ENCODE measurements around the gene UBTD1. TPM values are rescaled to one million over a fixed set of nuclear protein-coding genes. Genes with fewer than 3 reads are reported as not detected.

The UBTD1 gene
- polyA plus RNA-seq, 2 donors = 5.8 to 6.7 TPM

GRCh38 chr10:97509120-97509680 lies 10.5 kb downstream of the UBTD1 start:
- 91 to 94% methylated on average over 8 of the region's 8 CpGs for WGBS, 2 donors
- H3K27me3 ChIP-seq (ENCODE audit: control insufficient read depth in 1 of 2, insufficient read depth in 2 of 2, low read length in 2 of 2) = peaks cover 0 to 2% of the 10 kb centered on the region in 2 donors
- H3K36me3 ChIP-seq (ENCODE audit: control insufficient read depth in 2 of 2, insufficient read depth in 2 of 2, low read length in 1 of 2) = no peaks in the 10 kb centered on the region
- H3K4me3 ChIP-seq (ENCODE audit: low read depth in 1 of 2, low read length in 2 of 2) = no peak overlapping the region
- H3K27ac ChIP-seq (ENCODE audit: low read depth in 2 of 2, low read length in 1 of 2) = no peak overlapping the region
- no peaks in the 10 kb centered on the region for H3K9me3 ChIP-seq (ENCODE audit: control insufficient read depth in 2 of 2, insufficient read depth in 1 of 2, low read depth in 1 of 2, low read length in 1 of 2)
- H3K4me1 ChIP-seq (ENCODE audit: control insufficient read depth in 2 of 2, insufficient read depth in 2 of 2, low read length in 1 of 2) = no peaks in the 10 kb centered on the region

- no peaks in the 10 kb centered on the region for H3K36me3 ChIP-seq (ENCODE audit: control insufficient read depth in 2 of 2, insufficient read depth in 2 of 2, low read length in 1 of 2)
- H3K4me1 ChIP-seq (ENCODE audit: control insufficient read depth in 2 of 2, insufficient read depth in 2 of 2, low read length in 1 of 2) = no peaks in the 10 kb centered on the region
- no peak overlapping the region for H3K4me3 ChIP-seq (ENCODE audit: low read depth in 1 of 2, low read length in 2 of 2)
- H3K27me3 ChIP-seq (ENCODE audit: control insufficient read depth in 1 of 2, insufficient read depth in 2 of 2, low read length in 2 of 2) = no peaks in the 10 kb centered on the region
- WGBS, 2 donors = 88 to 91% methylated on average over 4 of the region's 4 CpGs
- H3K9me3 ChIP-seq (ENCODE audit: control insufficient read depth in 2 of 2, insufficient read depth in 1 of 2, low read depth in 1 of 2, low read length in 1 of 2) = no peaks in the 10 kb centered on the region
- no peak overlapping the region for H3K27ac ChIP-seq (ENCODE audit: low read depth in 2 of 2, low read length in 1 of 2)
Observed at GRCh38 chr10:97510686-97511085, 12.0 kb downstream of the UBTD1 start.

- Histone ChIP-seq H3K4me3 (ENCODE audit: low read depth in 1 of 2, low read length in 2 of 2) (no peak overlapping the region), H3K27ac (ENCODE audit: low read depth in 2 of 2, low read length in 1 of 2) (no peak overlapping the region)
- 71 to 73% methylated on average over 3 of the region's 3 CpGs for WGBS, 2 donors
Observed at GRCh38 chr10:97511711-97512440, 13.2 kb downstream of the UBTD1 start.

GRCh38 chr10:97512993-97513392 lies 14.3 kb downstream of the UBTD1 start:
- Histone ChIP-seq H3K4me3 (ENCODE audit: low read depth in 1 of 2, low read length in 2 of 2) (no peak overlapping the region), H3K36me3 (ENCODE audit: control insufficient read depth in 2 of 2, insufficient read depth in 2 of 2, low read length in 1 of 2) (no peaks in the 10 kb centered on the region), H3K9me3 (ENCODE audit: control insufficient read depth in 2 of 2, insufficient read depth in 1 of 2, low read depth in 1 of 2, low read length in 1 of 2) (no peaks in the 10 kb centered on the region), H3K27ac (ENCODE audit: low read depth in 2 of 2, low read length in 1 of 2) (no peak overlapping the region), H3K4me1 (ENCODE audit: control insufficient read depth in 2 of 2, insufficient read depth in 2 of 2, low read length in 1 of 2) (peaks cover under 1 to 6% of the 10 kb centered on the region in 2 donors), H3K27me3 (ENCODE audit: control insufficient read depth in 1 of 2, insufficient read depth in 2 of 2, low read length in 2 of 2) (no peaks in the 10 kb centered on the region)
- WGBS, 2 donors = 65 to 76% methylated on average over 1 of the region's 1 CpG

More at GRCh38 chr10:97511711-97512440, 13.2 kb downstream of the UBTD1 start:
- Histone ChIP-seq H3K27me3 (ENCODE audit: control insufficient read depth in 1 of 2, insufficient read depth in 2 of 2, low read length in 2 of 2) (no peaks in the 10 kb centered on the region), H3K4me1 (ENCODE audit: control insufficient read depth in 2 of 2, insufficient read depth in 2 of 2, low read length in 1 of 2) (no peaks in the 10 kb centered on the region), H3K36me3 (ENCODE audit: control insufficient read depth in 2 of 2, insufficient read depth in 2 of 2, low read length in 1 of 2) (no peaks in the 10 kb centered on the region), H3K9me3 (ENCODE audit: control insufficient read depth in 2 of 2, insufficient read depth in 1 of 2, low read depth in 1 of 2, low read length in 1 of 2) (no peaks in the 10 kb centered on the region)

- peaks cover 5 to 10% of the 10 kb centered on the region in 2 donors for H3K4me1 ChIP-seq (ENCODE audit: control insufficient read depth in 2 of 2, insufficient read depth in 2 of 2, low read length in 1 of 2)
- no peak overlapping the region for H3K27ac ChIP-seq (ENCODE audit: low read depth in 2 of 2, low read length in 1 of 2)
- H3K4me3 ChIP-seq (ENCODE audit: low read depth in 1 of 2, low read length in 2 of 2) = no peak overlapping the region
- H3K9me3 ChIP-seq (ENCODE audit: control insufficient read depth in 2 of 2, insufficient read depth in 1 of 2, low read depth in 1 of 2, low read length in 1 of 2) = no peaks in the 10 kb centered on the region
- H3K36me3 ChIP-seq (ENCODE audit: control insufficient read depth in 2 of 2, insufficient read depth in 2 of 2, low read length in 1 of 2) = no peaks in the 10 kb centered on the region
- 81 to 85% methylated on average over 10 of the region's 10 CpGs for WGBS, 2 donors
- no peaks in the 10 kb centered on the region for H3K27me3 ChIP-seq (ENCODE audit: control insufficient read depth in 1 of 2, insufficient read depth in 2 of 2, low read length in 2 of 2)
Observed at GRCh38 chr10:97514344-97514743, 15.6 kb downstream of the UBTD1 start.

GRCh38 chr10:97515271-97515978 lies 16.7 kb downstream of the UBTD1 start:
- no peak overlapping the region for H3K27ac ChIP-seq (ENCODE audit: low read depth in 2 of 2, low read length in 1 of 2)
- no peaks in the 10 kb centered on the region for H3K36me3 ChIP-seq (ENCODE audit: control insufficient read depth in 2 of 2, insufficient read depth in 2 of 2, low read length in 1 of 2)
- 70 to 73% methylated on average over 10 of the region's 10 CpGs for WGBS, 2 donors
- H3K4me3 ChIP-seq (ENCODE audit: low read depth in 1 of 2, low read length in 2 of 2) = no peak overlapping the region
- H3K27me3 ChIP-seq (ENCODE audit: control insufficient read depth in 1 of 2, insufficient read depth in 2 of 2, low read length in 2 of 2) = no peaks in the 10 kb centered on the region
- no peaks in the 10 kb centered on the region for H3K9me3 ChIP-seq (ENCODE audit: control insufficient read depth in 2 of 2, insufficient read depth in 1 of 2, low read depth in 1 of 2, low read length in 1 of 2)
- peaks cover 5 to 10% of the 10 kb centered on the region in 2 donors for H3K4me1 ChIP-seq (ENCODE audit: control insufficient read depth in 2 of 2, insufficient read depth in 2 of 2, low read length in 1 of 2)

GRCh38 chr10:97517096-97517750 lies 18.5 kb downstream of the UBTD1 start:
- Histone ChIP-seq H3K27me3 (ENCODE audit: control insufficient read depth in 1 of 2, insufficient read depth in 2 of 2, low read length in 2 of 2) (no peaks in the 10 kb centered on the region), H3K4me3 (ENCODE audit: low read depth in 1 of 2, low read length in 2 of 2) (no peak overlapping the region), H3K9me3 (ENCODE audit: control insufficient read depth in 2 of 2, insufficient read depth in 1 of 2, low read depth in 1 of 2, low read length in 1 of 2) (no peaks in the 10 kb centered on the region), H3K4me1 (ENCODE audit: control insufficient read depth in 2 of 2, insufficient read depth in 2 of 2, low read length in 1 of 2) (peaks cover 5 to 13% of the 10 kb centered on the region in 2 donors), H3K36me3 (ENCODE audit: control insufficient read depth in 2 of 2, insufficient read depth in 2 of 2, low read length in 1 of 2) (no peaks in the 10 kb centered on the region), H3K27ac (ENCODE audit: low read depth in 2 of 2, low read length in 1 of 2) (no peak overlapping the region)
- WGBS, 2 donors = 88% methylated on average over 15 of the region's 15 CpGs

- H3K4me3 ChIP-seq (ENCODE audit: low read depth in 1 of 2, low read length in 2 of 2) = no peak overlapping the region
- H3K4me1 ChIP-seq (ENCODE audit: control insufficient read depth in 2 of 2, insufficient read depth in 2 of 2, low read length in 1 of 2) = peaks cover 5 to 13% of the 10 kb centered on the region in 2 donors
Observed at GRCh38 chr10:97517778-97518300, 19.1 kb downstream of the UBTD1 start.

GRCh38 chr10:97518301-97519043 lies 19.7 kb downstream of the UBTD1 start:
- 24 to 32% methylated on average over 10 of the region's 10 CpGs for WGBS, 2 donors
- Histone ChIP-seq H3K36me3 (ENCODE audit: control insufficient read depth in 2 of 2, insufficient read depth in 2 of 2, low read length in 1 of 2) (no peaks in the 10 kb centered on the region), H3K9me3 (ENCODE audit: control insufficient read depth in 2 of 2, insufficient read depth in 1 of 2, low read depth in 1 of 2, low read length in 1 of 2) (no peaks in the 10 kb centered on the region), H3K27ac (ENCODE audit: low read depth in 2 of 2, low read length in 1 of 2) (no peak overlapping the region), H3K4me3 (ENCODE audit: low read depth in 1 of 2, low read length in 2 of 2) (no peak overlapping the region), H3K4me1 (ENCODE audit: control insufficient read depth in 2 of 2, insufficient read depth in 2 of 2, low read length in 1 of 2) (peaks cover 5 to 13% of the 10 kb centered on the region in 2 donors), H3K27me3 (ENCODE audit: control insufficient read depth in 1 of 2, insufficient read depth in 2 of 2, low read length in 2 of 2) (no peaks in the 10 kb centered on the region)

More at GRCh38 chr10:97517778-97518300, 19.1 kb downstream of the UBTD1 start:
- Histone ChIP-seq H3K27me3 (ENCODE audit: control insufficient read depth in 1 of 2, insufficient read depth in 2 of 2, low read length in 2 of 2) (no peaks in the 10 kb centered on the region), H3K27ac (ENCODE audit: low read depth in 2 of 2, low read length in 1 of 2) (no peak overlapping the region), H3K9me3 (ENCODE audit: control insufficient read depth in 2 of 2, insufficient read depth in 1 of 2, low read depth in 1 of 2, low read length in 1 of 2) (no peaks in the 10 kb centered on the region), H3K36me3 (ENCODE audit: control insufficient read depth in 2 of 2, insufficient read depth in 2 of 2, low read length in 1 of 2) (no peaks in the 10 kb centered on the region)
- 62 to 70% methylated on average over 6 of the region's 6 CpGs for WGBS, 2 donors
